Activated naive CD8-positive, alpha-beta T cell treated with anti-CD3 and anti-CD28 coated beads for 36 hours (primary cell): ENCODE measurements around the gene C11orf98. TPM values are rescaled to one million over a fixed set of nuclear protein-coding genes. Genes with fewer than 3 reads are reported as not detected.
A peak's percentile ranks its signal among the peaks of the same experiment; 100 is the strongest.
"Not testable (repeated sequence)": the region's sequence is repeated elsewhere in the genome, so short reads cannot be mapped to it uniquely, and the experiment has no call there.

Experiments used
- DNase-seq: peaks from one replicate; pipeline ENCODE4 v3.0.0; 2021
- H3K27ac Mint-ChIP-seq: one replicate; pipeline ENCODE4 v1.8.0; 2022; ENCODE audit warnings: mild to moderate bottlenecking, moderate library complexity, mixed read lengths
- H3K27me3 Mint-ChIP-seq: one replicate; pipeline ENCODE4 v1.8.0; 2022; ENCODE audit warnings: mild to moderate bottlenecking, mixed read lengths
- H3K36me3 Mint-ChIP-seq: one replicate; pipeline ENCODE4 v1.8.0; 2021; ENCODE audit warnings: mild to moderate bottlenecking, mixed read lengths
- H3K4me1 Mint-ChIP-seq: one replicate; pipeline ENCODE4 v1.8.0; 2021; ENCODE audit warnings: mixed read lengths
- H3K4me3 Mint-ChIP-seq: one replicate; pipeline ENCODE4 v1.8.0; 2022; ENCODE audit warnings: mild to moderate bottlenecking, moderate library complexity, mixed read lengths
- H3K9me3 Mint-ChIP-seq: one replicate; pipeline ENCODE4 v1.8.0; 2022; ENCODE audit warnings: mixed read lengths
- total RNA-seq, 2 experiments: library from RNA; stranded (reverse); gene quantifications; one replicate each; pipeline ENCODE4 v1.2.3, GENCODE V29; 2021

The C11orf98 gene
- total RNA-seq, 2 experiments from 2014 or later = 147 to 159 TPM

GRCh38 chr11:62648185-62648966 lies 16.6 kb downstream of the C11orf98 start:
- H3K9me3 Mint-ChIP-seq = no peaks in the 10 kb centered on the region
- no peaks in the 10 kb centered on the region for H3K27me3 Mint-ChIP-seq
- H3K4me1 Mint-ChIP-seq = peaks cover 31% of the 10 kb centered on the region
- no peak for DNase-seq
- no peak overlapping the region for H3K27ac Mint-ChIP-seq
- H3K4me3 Mint-ChIP-seq = no peak overlapping the region
- peaks cover 24% of the 10 kb centered on the region for H3K36me3 Mint-ChIP-seq

GRCh38 chr11:62647609-62648005 lies 17.4 kb downstream of the C11orf98 start:
- peak overlapping the region; percentile 60 for H3K27ac Mint-ChIP-seq
- H3K27me3 Mint-ChIP-seq = no peaks in the 10 kb centered on the region
- DNase-seq = no peak
- no peaks in the 10 kb centered on the region for H3K9me3 Mint-ChIP-seq
- H3K36me3 Mint-ChIP-seq = peaks cover 26% of the 10 kb centered on the region
- peaks cover 30% of the 10 kb centered on the region for H3K4me1 Mint-ChIP-seq
- H3K4me3 Mint-ChIP-seq = peak overlapping the region; percentile 34

GRCh38 chr11:62646825-62647608 lies 18.0 kb downstream of the C11orf98 start:
- Mint-ChIP-seq H3K4me3 (peak overlapping the region; percentile 99), H3K27me3 (no peaks in the 10 kb centered on the region), H3K27ac (peak overlapping the region; percentile 99), H3K4me1 (peaks cover 28% of the 10 kb centered on the region), H3K36me3 (peaks cover 27% of the 10 kb centered on the region), H3K9me3 (no peaks in the 10 kb centered on the region)
- DNase-seq = no peak

GRCh38 chr11:62645946-62646824 lies 18.8 kb downstream of the C11orf98 start, which contains the start of gene GANAB:
Gene GANAB, minus strand, starts transcription at chr11:62646613. Its CDS starts 14 bp downstream, at chr11:62646599.
- Mint-ChIP-seq H3K9me3 (no peaks in the 10 kb centered on the region), H3K4me1 (peaks cover 28% of the 10 kb centered on the region), H3K27me3 (no peaks in the 10 kb centered on the region), H3K4me3 (peak within 1 kb of the TSS; percentile 99), H3K36me3 (peaks cover 30% of the 10 kb centered on the region), H3K27ac (peak within 1 kb of the TSS; percentile 99)
- DNase-seq = peak; percentile 99

- DNase-seq = no peak
Measured at GRCh38 chr11:62645671-62645945, 19.4 kb downstream of the C11orf98 start.

GRCh38 chr11:62644220-62644619 lies 20.8 kb downstream of the C11orf98 start:
- Mint-ChIP-seq H3K4me3 (peak overlapping the region; percentile 14), H3K27me3 (no peaks in the 10 kb centered on the region), H3K4me1 (peaks cover 38% of the 10 kb centered on the region), H3K27ac (peak overlapping the region; percentile 38), H3K9me3 (no peaks in the 10 kb centered on the region), H3K36me3 (peaks cover 40% of the 10 kb centered on the region)
- no peak for DNase-seq

More at GRCh38 chr11:62645671-62645945, 19.4 kb downstream of the C11orf98 start:
- Mint-ChIP-seq H3K27ac (peak overlapping the region; percentile 99), H3K4me1 (peaks cover 30% of the 10 kb centered on the region), H3K36me3 (peaks cover 31% of the 10 kb centered on the region), H3K27me3 (no peaks in the 10 kb centered on the region), H3K9me3 (no peaks in the 10 kb centered on the region), H3K4me3 (peak overlapping the region; percentile 99)

GRCh38 chr11:62632492-62632891 lies 32.5 kb downstream of the C11orf98 start:
- Mint-ChIP-seq H3K27ac (peak overlapping the region; percentile 32), H3K9me3 (no peaks in the 10 kb centered on the region)

GRCh38 chr11:62627713-62628112 lies 37.3 kb downstream of the C11orf98 start:
- peaks cover 8% of the 10 kb centered on the region for H3K4me1 Mint-ChIP-seq
- DNase-seq = no peak
- H3K27me3 Mint-ChIP-seq = no peaks in the 10 kb centered on the region
- H3K4me3 Mint-ChIP-seq = no peak overlapping the region
- H3K9me3 Mint-ChIP-seq = no peaks in the 10 kb centered on the region
- peaks cover 44% of the 10 kb centered on the region for H3K36me3 Mint-ChIP-seq
- H3K27ac Mint-ChIP-seq = no peak overlapping the region

More at GRCh38 chr11:62632492-62632891, 32.5 kb downstream of the C11orf98 start:
- Mint-ChIP-seq H3K4me3 (no peak overlapping the region), H3K36me3 (peaks cover 51% of the 10 kb centered on the region), H3K4me1 (peaks cover 26% of the 10 kb centered on the region), H3K27me3 (no peaks in the 10 kb centered on the region)
- DNase-seq = no peak

GRCh38 chr11:62622476-62623089 lies 42.4 kb downstream of the C11orf98 start:
- Mint-ChIP-seq H3K36me3 (peaks cover 50% of the 10 kb centered on the region), H3K4me1 (peaks cover 28% of the 10 kb centered on the region), H3K27ac (peak overlapping the region; percentile 95), H3K27me3 (no peaks in the 10 kb centered on the region), H3K4me3 (peak overlapping the region; percentile 76), H3K9me3 (no peaks in the 10 kb centered on the region)
- DNase-seq = no peak

- H3K36me3 Mint-ChIP-seq = peaks cover 48% of the 10 kb centered on the region
- peak; percentile 97 for DNase-seq
- peaks cover 29% of the 10 kb centered on the region for H3K4me1 Mint-ChIP-seq
- H3K27ac Mint-ChIP-seq = peak within 1 kb of the TSS; percentile 95
- H3K9me3 Mint-ChIP-seq = no peaks in the 10 kb centered on the region
- H3K27me3 Mint-ChIP-seq = no peaks in the 10 kb centered on the region
- peak within 1 kb of the TSS; percentile 96 for H3K4me3 Mint-ChIP-seq
Measured at GRCh38 chr11:62621567-62622470, 43.2 kb downstream of the C11orf98 start, which contains the start of gene B3GAT3. Gene B3GAT3, minus strand, starts transcription at chr11:62621986. Its CDS starts 39 bp downstream, at chr11:62621947.

- peak overlapping the region; percentile 96 for H3K4me3 Mint-ChIP-seq
- H3K27ac Mint-ChIP-seq = peak overlapping the region; percentile 93
- no peak for DNase-seq
- no peaks in the 10 kb centered on the region for H3K27me3 Mint-ChIP-seq
- H3K9me3 Mint-ChIP-seq = no peaks in the 10 kb centered on the region
- H3K36me3 Mint-ChIP-seq = peaks cover 49% of the 10 kb centered on the region
- H3K4me1 Mint-ChIP-seq = peaks cover 31% of the 10 kb centered on the region
Measured at GRCh38 chr11:62621027-62621566, 43.9 kb downstream of the C11orf98 start.

- not testable (repeated sequence) for H3K9me3 Mint-ChIP-seq, H3K27me3 Mint-ChIP-seq, H3K27ac Mint-ChIP-seq, H3K4me3 Mint-ChIP-seq, DNase-seq
- peaks cover 32% of the 10 kb centered on the region for H3K4me1 Mint-ChIP-seq
- H3K36me3 Mint-ChIP-seq = peaks cover 38% of the 10 kb centered on the region
Measured at GRCh38 chr11:62616957-62617356, 48.1 kb downstream of the C11orf98 start.

- Mint-ChIP-seq H3K4me3 (no peak overlapping the region), H3K27ac (no peak overlapping the region), H3K4me1 (peaks cover 32% of the 10 kb centered on the region), H3K36me3 (peaks cover 34% of the 10 kb centered on the region), H3K9me3 (no peaks in the 10 kb centered on the region), H3K27me3 (no peaks in the 10 kb centered on the region)
- DNase-seq = no peak
Measured at GRCh38 chr11:62615521-62615920, 49.5 kb downstream of the C11orf98 start.
